HepG2 (cell line): ENCODE data around the gene TSPAN5. TPM values are rescaled to one million over a fixed set of nuclear protein-coding genes. Genes with fewer than 3 reads are reported as not detected.

ENCODE experiments used
- ATAC-seq: fragments of 200-7000 bp; cut with Tn5 transposase; 3 replicates; pipeline ENCODE4 v1.9.1; 2020; ENCODE audit warnings: mild to moderate bottlenecking, moderate library complexity
- BruUV-seq: library from RNA; stranded (reverse); fragments of 400-500 nt; replicated peaks from 2 replicates; lab custom pipeline; 2021; lab: Mats Ljungman, UMichigan
- CTCF ChIA-PET: fragments of 300-600 bp; formaldehyde crosslinking; extraction: SDS; loops from one replicate; lab custom pipeline; 2021; ENCODE audit warnings: low total read pairs, inconsistent platforms, low intra/inter-chr PET ratio; lab: Yijun Ruan, JAX
- POLR2A ChIA-PET: fragments of 350-600 bp; sonication (Branson Sonifier 250); formaldehyde crosslinking; loops from one replicate; lab custom pipeline; 2020; ENCODE audit warnings: antibody characterized with exemption, inconsistent platforms; lab: Yijun Ruan, JAX
- DNase-seq: peaks from one replicate; pipeline ENCODE4 v3.0.0-alpha.2; 2015; ENCODE audit warnings: low spot score
- FAIRE-seq: peaks from 3 replicates; lab custom pipeline; 2011; peaks lifted over from hg19 to GRCh38; lab: Jason Lieb, UNC
- H2AFZ ChIP-seq: one replicate; pipeline ENCODE4 v1.6.1; 2011; ENCODE audit warnings: low read length, inconsistent platforms
- H3K27ac ChIP-seq: fragments of 300-600 bp; 3 replicates; pipeline ENCODE4 v1.8.0; 2011; ENCODE audit warnings: mixed run types, mild to moderate bottlenecking, mixed read lengths, low read length, inconsistent platforms; ENCODE audit not compliant: insufficient read depth; ENCODE audit errors: extremely low read length
- H3K27me3 ChIP-seq, 2 experiments: fragments of 200-600 bp in 1 of 2; 2 replicates in 1 of 2; 3 replicates in 1 of 2; pipeline versions ENCODE4 v1.6.0 to v1.8.0; 2011; ENCODE audit warnings: low read length in 2 of 2, mild to moderate bottlenecking in 2 of 2, moderate library complexity in 2 of 2, inconsistent platforms in 1 of 2; ENCODE audit not compliant: insufficient read depth in 2 of 2, control insufficient read depth in 1 of 2
- H3K36me3 ChIP-seq, 2 experiments: fragments of 200-600 bp in 1 of 2; replicated peaks in 1 of 2; 2 replicates in 1 of 2; 3 replicates in 1 of 2; pipeline versions ENCODE4 v1.5.1 to v1.8.0; 2011; ENCODE audit warnings: low read length in 2 of 2, inconsistent platforms in 1 of 2; ENCODE audit not compliant: insufficient read depth in 2 of 2, control insufficient read depth in 1 of 2
- H3K4me1 ChIP-seq: 2 replicates; pipeline ENCODE4 v1.5.1; 2012; ENCODE audit warnings: low read length, inconsistent platforms; ENCODE audit not compliant: insufficient read depth
- H3K4me2 ChIP-seq: 2 replicates; pipeline ENCODE4 v1.6.0; 2011; ENCODE audit warnings: low read depth, low read length, inconsistent platforms
- H3K4me3 ChIP-seq, 3 experiments: fragments of 200-600 bp in 1 of 3; sonication (generic), shearing (Covaris generic) in 1 of 3; replicated peaks in 1 of 3; 2 replicates each; pipeline ENCODE4 v1.5.1; 2011 to 2016; ENCODE audit warnings: low read length in 3 of 3, inconsistent platforms in 2 of 3, low read depth in 2 of 3, mild to moderate bottlenecking in 2 of 3, control low read depth in 1 of 3, mixed read lengths in 1 of 3; ENCODE audit not compliant: insufficient read depth in 1 of 3
- H3K79me2 ChIP-seq: one replicate; pipeline ENCODE4 v1.6.1; 2011; ENCODE audit warnings: low read length, inconsistent platforms; ENCODE audit not compliant: insufficient read depth
- H3K9ac ChIP-seq: 2 replicates; pipeline ENCODE4 v1.6.0; 2011; ENCODE audit warnings: mild to moderate bottlenecking, low read depth, low read length, inconsistent platforms; ENCODE audit not compliant: insufficient read depth
- H3K9me3 ChIP-seq: 2 replicates; pipeline ENCODE4 v1.5.1; 2012; ENCODE audit warnings: mild to moderate bottlenecking, low read length
- H4K20me1 ChIP-seq: 2 replicates; pipeline ENCODE4 v1.6.0; 2011; ENCODE audit warnings: inconsistent platforms, mild to moderate bottlenecking, low read length, moderate library complexity; ENCODE audit not compliant: insufficient read depth
- AHDC1 ChIP-seq: sonication (generic); formaldehyde crosslinking; IDR thresholded peaks from 2 replicates; pipeline ENCODE4 v1.5.1; 2020; ENCODE audit warnings: mild to moderate bottlenecking, missing genetic modification reagents, borderline replicate concordance
- FOSL2 ChIP-seq: sonication (generic); formaldehyde crosslinking; IDR thresholded peaks from 2 replicates; pipeline ENCODE4 v1.4.0; 2020; ENCODE audit warnings: missing genetic modification reagents
- GABPB1 ChIP-seq: IDR thresholded peaks from 2 replicates; pipeline ENCODE4 v1.6.1; 2016; ENCODE audit warnings: mild to moderate bottlenecking, missing genetic modification reagents, moderate library complexity, missing compliant biosample characterization
- MLX ChIP-seq: IDR thresholded peaks from 2 replicates; pipeline ENCODE4 v1.6.1; 2016
- NFE2L2 ChIP-seq: fragments of 150-350 bp; IDR thresholded peaks from 2 replicates; pipeline ENCODE4 v1.6.1; 2014; ENCODE audit warnings: low read length
- TBL1XR1 ChIP-seq: fragments of 150-350 bp; IDR thresholded peaks from 2 replicates; pipeline ENCODE4 v1.6.1; 2014; ENCODE audit warnings: borderline replicate concordance, low read length; ENCODE audit not compliant: partially characterized antibody
- ZFP1 ChIP-seq: IDR thresholded peaks from 2 replicates; pipeline ENCODE4 v1.6.1; 2016
- ZNF281 ChIP-seq: sonication (generic); formaldehyde crosslinking; IDR thresholded peaks from 2 replicates; pipeline ENCODE4 v1.4.0; 2020; ENCODE audit warnings: missing genetic modification reagents, borderline replicate concordance
- ZNF891 ChIP-seq: sonication (generic); formaldehyde crosslinking; IDR thresholded peaks from 2 replicates; pipeline ENCODE4 v1.5.0; 2020; ENCODE audit warnings: mild to moderate bottlenecking, missing genetic modification reagents
- WGBS: methylation state at CpG from one replicate; pipeline ENCODE4 v1.1.6; 2017; ENCODE audit warnings: low lambda C conversion rate; 5-methylcytosine and 5-hydroxymethylcytosine counted together
- in situ Hi-C: cut with HindIII; loops from 2 replicates; pipeline ENCODE4 v1.10.0; 2017; ENCODE audit warnings: low pct_unique_long_range_greater_than_20kb; ENCODE audit not compliant: extremely low pct_ligation_motif_present
- intact Hi-C: fragments of 100-400 bp; cut with micrococcal nuclease; formaldehyde crosslinking; loops from one replicate; pipeline ENCODE4 v1.10.0; 2022; ENCODE audit not compliant: unreplicated experiment
- polyA plus RNA-seq, 8 experiments: library from polyadenylated mRNA; depleted of rRNA in 3 of 8; stranded (reverse) in 7 of 8; unstranded in 1 of 8; fragments of >200 nt; fragmentation: Illumina TruSeq in 4 of 8; extraction: Trizol in 4 of 8; gene quantifications; 2 replicates each; pipeline versions ENCODE4 v1.2.1 to v1.2.3, GENCODE V29; 2011 to 2016; ENCODE audit warnings: low read depth in 4 of 8, missing spikeins in 1 of 8, mixed read lengths in 1 of 8; ENCODE audit not compliant: insufficient read depth in 1 of 8
- total RNA-seq, 5 experiments: library from RNA; depleted of rRNA; stranded (reverse); fragments of >200 nt; fragmentation: Illumina TruSeq; extraction: Trizol; gene quantifications; 2 replicates each; pipeline ENCODE4 v1.2.3, GENCODE V29; 2016; ENCODE audit warnings: low read depth in 1 of 5

Gene TSPAN5
- total and polyA plus RNA-seq, 2 of the 13 experiments (the other 11 are each of a cell fraction or from before 2014, with no cell fraction given), result 0.20 to 0.53 TPM

GRCh38 chr4:98669577-98669976, 11.2 kb upstream of the TSPAN5 start:
- 5% methylated on average over 4 of the region's 4 CpGs for WGBS
- Histone ChIP-seq H3K9me3 (no peaks in the 10 kb centered on the region), H4K20me1 (no peaks in the 10 kb centered on the region), H3K4me2 (no peak overlapping the region), H3K27me3 (peaks cover 0 to 2% of the 10 kb centered on the region in 2 experiments; a peak in 1 of 5 replicates), H3K4me3 (no peak overlapping the region), H3K79me2 (no peaks in the 10 kb centered on the region), H3K36me3 (no peaks in the 10 kb centered on the region), H3K27ac (no peak overlapping the region), H2AFZ (no peak overlapping the region), H3K9ac (no peak overlapping the region), H3K4me1 (no peaks in the 10 kb centered on the region)
- BruUV-seq, result no TSS peak
- DNase-seq (no peak), FAIRE-seq (no peak), ATAC-seq (no peak)
- POLR2A ChIA-PET, result no interaction called here
- CTCF ChIA-PET, result no interaction called here
- intact Hi-C loops (no loop called here), in situ Hi-C loops (no loop called here)
- no peak for TF ChIP-seq ZNF891 (CRISPR knock-in tag)
- TF ChIP-seq NFE2L2, result peak; percentile 39; the same call in 1 of the 2 replicates

- ATAC-seq, result no peak
- DNase-seq, result no peak
- no peak for FAIRE-seq
- H3K36me3 ChIP-seq, result no peaks in the 10 kb centered on the region
- no TSS peak for BruUV-seq
- no peaks in the 10 kb centered on the region for H4K20me1 ChIP-seq
- H3K27me3 ChIP-seq, result peaks cover 0 to 5% of the 10 kb centered on the region in 2 experiments; a peak in 2 of 5 replicates
- intact Hi-C loops (no loop called here), in situ Hi-C loops (no loop called here)
- no peak overlapping the region for H2AFZ ChIP-seq
- ChIA-PET POLR2A (no interaction called here), CTCF (no interaction called here)
- no peaks in the 10 kb centered on the region for H3K79me2 ChIP-seq
- no peaks in the 10 kb centered on the region for H3K4me1 ChIP-seq
- H3K4me3 ChIP-seq, result no peak overlapping the region
- H3K9me3 ChIP-seq, result no peaks in the 10 kb centered on the region
- H3K4me2 ChIP-seq, result no peak overlapping the region
- H3K27ac ChIP-seq, result no peak overlapping the region
- H3K9ac ChIP-seq, result no peak overlapping the region
- 79% methylated on average over 3 of the region's 4 CpGs for WGBS
- no peak for TF ChIP-seq TBL1XR1
- no peak for TF ChIP-seq ZFP1
- no peak for TF ChIP-seq GABPB1 (CRISPR knock-in tag)
- no peak for TF ChIP-seq ZNF891 (CRISPR knock-in tag)
- no peak for TF ChIP-seq FOSL2
- no peak for TF ChIP-seq MLX (CRISPR knock-in tag)
- TF ChIP-seq AHDC1 (CRISPR knock-in tag), result no peak
- TF ChIP-seq ZNF281 (CRISPR knock-in tag), result no peak
Measured at GRCh38 chr4:98664959-98665358, 6.5 kb upstream of the TSPAN5 start.
